ENCODE measurements around the gene PTPRE.

The PTPRE gene

GRCh38 chr10:128080231-128080630, 173.3 kb downstream of the PTPRE start:
- H3K4me3 ChIP-seq (ENCODE audit: low read depth, low read length): no peak overlapping the region
- no peaks in the 10 kb centered on the region for H3K27me3 ChIP-seq (replicated peaks)
- in situ Hi-C loops (cut with HindIII; ENCODE audit: low pct_ligation_motif_present, low sequenced_read_pairs): no loop called here
- H3K36me3 ChIP-seq (replicated peaks): peaks cover 30% of the 10 kb centered on the region
- no peak overlapping the region for H3K27ac ChIP-seq
- no peak for DNase-seq
- no peak for TF ChIP-seq CTCF (IDR thresholded peaks at IDR 0.05; ENCODE audit: low read depth, low read length, missing control alignments)

- in situ Hi-C loops (cut with HindIII; ENCODE audit: low pct_ligation_motif_present, low sequenced_read_pairs): no loop called here
- no peak for TF ChIP-seq CTCF (IDR thresholded peaks at IDR 0.05; ENCODE audit: low read depth, low read length, missing control alignments)
- Histone ChIP-seq H3K36me3 (replicated peaks) (peaks cover 30% of the 10 kb centered on the region), H3K4me3 (ENCODE audit: low read depth, low read length) (no peak overlapping the region), H3K27me3 (replicated peaks) (no peaks in the 10 kb centered on the region), H3K27ac (no peak overlapping the region)
- DNase-seq: no peak
Measured at GRCh38 chr10:128080641-128081040, 173.7 kb downstream of the PTPRE start.

GRCh38 chr10:128081222-128081621, 174.3 kb downstream of the PTPRE start:
- in situ Hi-C loops (cut with HindIII; ENCODE audit: low pct_ligation_motif_present, low sequenced_read_pairs): no loop called here
- TF ChIP-seq CTCF (IDR thresholded peaks at IDR 0.05; ENCODE audit: low read depth, low read length, missing control alignments): no peak
- Histone ChIP-seq H3K36me3 (replicated peaks) (peaks cover 30% of the 10 kb centered on the region), H3K27ac (no peak overlapping the region), H3K27me3 (replicated peaks) (no peaks in the 10 kb centered on the region), H3K4me3 (ENCODE audit: low read depth, low read length) (no peak overlapping the region)
- no peak for DNase-seq

GRCh38 chr10:128081720-128082119, 174.8 kb downstream of the PTPRE start:
- in situ Hi-C loops (cut with HindIII; ENCODE audit: low pct_ligation_motif_present, low sequenced_read_pairs): no loop called here
- no peak for TF ChIP-seq CTCF (IDR thresholded peaks at IDR 0.05; ENCODE audit: low read depth, low read length, missing control alignments)
- no peaks in the 10 kb centered on the region for H3K27me3 ChIP-seq (replicated peaks)
- peaks cover 28% of the 10 kb centered on the region for H3K36me3 ChIP-seq (replicated peaks)
- no peak overlapping the region for H3K27ac ChIP-seq
- DNase-seq: no peak
- H3K4me3 ChIP-seq (ENCODE audit: low read depth, low read length): no peak overlapping the region

GRCh38 chr10:128083191-128083895, 176.4 kb downstream of the PTPRE start:
- H3K27ac ChIP-seq: no peak overlapping the region
- no peaks in the 10 kb centered on the region for H3K27me3 ChIP-seq (replicated peaks)
- in situ Hi-C loops (cut with HindIII; ENCODE audit: low pct_ligation_motif_present, low sequenced_read_pairs): no loop called here
- DNase-seq: no peak
- no peak overlapping the region for H3K4me3 ChIP-seq (ENCODE audit: low read depth, low read length)
- TF ChIP-seq CTCF (IDR thresholded peaks at IDR 0.05; ENCODE audit: low read depth, low read length, missing control alignments): no peak
- peaks cover 16% of the 10 kb centered on the region for H3K36me3 ChIP-seq (replicated peaks)

- no peak for DNase-seq
- H3K4me3 ChIP-seq (ENCODE audit: low read depth, low read length): no peak overlapping the region
- peaks cover 14% of the 10 kb centered on the region for H3K36me3 ChIP-seq (replicated peaks)
- no peak overlapping the region for H3K27ac ChIP-seq
- TF ChIP-seq CTCF (IDR thresholded peaks at IDR 0.05; ENCODE audit: low read depth, low read length, missing control alignments): no peak
- H3K27me3 ChIP-seq (replicated peaks): no peaks in the 10 kb centered on the region
- in situ Hi-C loops (cut with HindIII; ENCODE audit: low pct_ligation_motif_present, low sequenced_read_pairs): no loop called here
Measured at GRCh38 chr10:128084364-128084763, 177.5 kb downstream of the PTPRE start.

All from brain microvascular endothelial cell (primary cell).